Testis (tissue), 2 donors: ENCODE data around the gene LIME1.

ENCODE experiments used
- POLR2A ChIP-seq: fragments of 450-650 bp; IDR thresholded peaks from one replicate; pipeline ENCODE4 v1.6.1; 2017; ENCODE audit warnings: antibody characterized with exemption, mild to moderate bottlenecking, moderate library complexity
- TF ChIP-seq, protein P1 (sequence below), 3 experiments: fragments of 450-650 bp in 2 of 3; fragments of 200-600 bp in 1 of 3; sonication (generic) in 1 of 3; IDR thresholded peaks; one replicate each; pipeline ENCODE4 v1.5.1; 2016 to 2019; ENCODE audit warnings: antibody characterized with exemption in 3 of 3, mild to moderate bottlenecking in 2 of 3, moderate library complexity in 1 of 3

DNA sequence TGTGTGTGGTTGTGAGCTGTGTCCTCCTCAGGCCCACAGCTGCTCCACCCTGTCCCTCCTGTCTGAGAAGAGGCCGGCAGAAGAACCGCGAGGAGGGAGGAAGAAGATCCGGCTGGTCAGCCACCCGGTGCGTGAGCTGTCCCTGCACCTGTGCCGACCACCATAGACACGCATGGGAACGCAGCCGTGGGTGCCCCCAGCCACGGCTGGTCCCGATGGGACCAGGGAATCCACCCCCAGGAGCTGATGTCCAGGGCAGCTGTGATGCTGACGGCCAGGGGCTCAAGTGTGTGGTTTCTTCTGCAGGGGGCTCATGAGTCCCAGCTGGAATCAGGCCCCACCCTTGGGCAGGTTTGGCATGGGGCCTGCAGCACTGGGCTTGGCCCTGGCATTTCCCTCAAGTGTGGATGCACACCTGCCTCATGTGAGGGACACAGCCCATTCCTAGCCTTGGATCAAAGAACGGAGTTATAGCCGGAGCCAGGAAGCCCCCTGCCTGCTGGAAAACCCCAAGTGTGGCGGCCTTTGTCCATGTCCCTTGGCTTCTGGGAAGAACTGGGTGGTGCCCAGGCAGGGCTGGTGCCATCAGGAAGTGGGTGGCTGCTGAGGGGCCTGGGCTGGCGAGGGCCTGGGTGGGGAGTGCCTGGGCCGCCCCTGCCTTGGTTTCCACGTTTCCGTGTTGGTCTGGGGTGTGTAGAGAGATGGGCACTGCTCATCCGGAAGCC, 44.6 kb upstream of the LIME1 start:
- TF ChIP-seq, protein P1, sequence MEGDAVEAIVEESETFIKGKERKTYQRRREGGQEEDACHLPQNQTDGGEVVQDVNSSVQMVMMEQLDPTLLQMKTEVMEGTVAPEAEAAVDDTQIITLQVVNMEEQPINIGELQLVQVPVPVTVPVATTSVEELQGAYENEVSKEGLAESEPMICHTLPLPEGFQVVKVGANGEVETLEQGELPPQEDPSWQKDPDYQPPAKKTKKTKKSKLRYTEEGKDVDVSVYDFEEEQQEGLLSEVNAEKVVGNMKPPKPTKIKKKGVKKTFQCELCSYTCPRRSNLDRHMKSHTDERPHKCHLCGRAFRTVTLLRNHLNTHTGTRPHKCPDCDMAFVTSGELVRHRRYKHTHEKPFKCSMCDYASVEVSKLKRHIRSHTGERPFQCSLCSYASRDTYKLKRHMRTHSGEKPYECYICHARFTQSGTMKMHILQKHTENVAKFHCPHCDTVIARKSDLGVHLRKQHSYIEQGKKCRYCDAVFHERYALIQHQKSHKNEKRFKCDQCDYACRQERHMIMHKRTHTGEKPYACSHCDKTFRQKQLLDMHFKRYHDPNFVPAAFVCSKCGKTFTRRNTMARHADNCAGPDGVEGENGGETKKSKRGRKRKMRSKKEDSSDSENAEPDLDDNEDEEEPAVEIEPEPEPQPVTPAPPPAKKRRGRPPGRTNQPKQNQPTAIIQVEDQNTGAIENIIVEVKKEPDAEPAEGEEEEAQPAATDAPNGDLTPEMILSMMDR (IDR thresholded peaks at IDR 0.05) = no peak
- TF ChIP-seq POLR2A = no peak
